ENCODE results near the gene SEMG1.

GRCh38 chr20:45223136-45223535, 16.3 kb downstream of the SEMG1 start:
- no peak for TF ChIP-seq POLR2AphosphoS5 (IDR thresholded peaks at IDR 0.05; ENCODE audit: low read depth, low read length)
- no peak for TF ChIP-seq CTCF (IDR thresholded peaks at IDR 0.05)
- no peak for TF ChIP-seq SIN3A (IDR thresholded peaks at IDR 0.05; ENCODE audit: borderline replicate concordance, insufficient read depth, low read depth, low read length)
- no peak for TF ChIP-seq REST (IDR thresholded peaks at IDR 0.05; ENCODE audit: insufficient read depth in 1 of 2, low read depth in 2 of 2, low read length in 1 of 2)
- no peak for TF ChIP-seq TCF7L2 (IDR thresholded peaks at IDR 0.05; ENCODE audit: low read depth, low read length)
